SKM-1 treated with dmso at 0.1 percent for 144 hours (cell line): ENCODE measurements around the gene CCN2.

ENCODE experiments used
- DNase-seq: peaks from one replicate; lab custom pipeline; 2025; ENCODE audit not compliant: unreplicated experiment; lab: John Stamatoyannopoulos, UW

The CCN2 gene

DNA sequence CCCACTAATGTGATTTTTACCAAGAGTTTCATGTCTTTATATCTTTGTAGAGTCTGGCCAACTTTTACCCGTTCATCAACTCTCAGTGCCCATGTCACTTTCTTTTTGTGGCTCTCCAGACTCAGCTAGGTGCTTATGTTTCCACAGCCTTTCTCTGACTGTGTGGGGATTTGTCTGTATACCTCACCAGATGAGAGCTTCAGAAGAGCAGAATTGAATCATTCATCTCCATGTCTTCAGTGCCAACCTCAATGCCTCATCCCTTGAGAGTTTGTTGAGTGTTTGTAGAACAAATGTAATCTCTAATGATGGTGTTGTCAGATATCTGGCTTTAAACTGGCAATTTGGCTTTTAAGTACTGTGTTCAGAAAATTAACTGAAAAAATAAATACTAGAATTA lies 16.8 kb upstream of the CCN2 start:
- DNase-seq: no peak

GRCh38 chr6:131966443-131966842 lies 15.3 kb upstream of the CCN2 start:
- DNase-seq: peak; percentile 90

DNA sequence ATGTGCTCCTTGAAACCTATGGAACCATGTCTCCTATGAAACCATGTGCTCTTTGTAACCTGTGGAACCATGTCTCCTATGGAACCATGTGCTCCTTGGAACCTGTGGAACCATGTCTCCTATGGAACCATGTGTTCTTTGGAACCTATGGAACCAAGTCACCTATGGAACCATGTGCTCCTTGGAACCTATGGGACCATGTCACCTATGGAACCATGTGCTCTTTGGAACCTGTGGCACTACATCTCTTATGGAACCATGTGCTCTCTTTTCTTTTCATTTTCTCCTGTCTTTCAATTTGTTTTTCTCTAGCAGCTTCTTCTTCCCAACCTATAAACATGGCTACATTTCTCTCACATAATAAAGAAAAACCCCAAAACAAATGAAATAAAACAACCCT lies 11.9 kb upstream of the CCN2 start:
- DNase-seq: no peak

GRCh38 chr6:131960371-131961133 lies 9.4 kb upstream of the CCN2 start:
- no peak for DNase-seq

- no peak for DNase-seq
These were observed 7.6 kb upstream of the CCN2 start for GRCh38 chr6:131958542-131959470.

DNA sequence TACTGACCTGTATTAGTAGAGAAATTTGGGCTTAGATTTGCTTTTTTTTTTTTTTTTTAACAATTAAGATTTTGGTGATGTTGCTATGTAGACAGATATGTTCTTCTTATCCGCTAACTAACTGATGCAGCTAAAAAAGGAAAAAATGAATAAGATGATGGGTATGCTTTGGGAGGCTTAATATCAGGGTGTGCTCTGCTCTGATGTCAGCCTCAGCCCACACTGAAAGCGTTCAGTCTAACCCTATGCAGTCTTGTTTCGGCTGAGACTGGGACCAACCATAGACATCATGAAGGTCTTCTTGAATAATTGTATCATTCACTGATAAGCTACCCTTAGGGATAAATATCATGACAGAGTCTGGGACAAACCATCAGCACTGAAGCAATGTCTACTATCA lies 6.9 kb upstream of the CCN2 start:
- no peak for DNase-seq

GRCh38 chr6:131955876-131956275 lies 4.7 kb upstream of the CCN2 start:
- DNase-seq: no peak

DNA sequence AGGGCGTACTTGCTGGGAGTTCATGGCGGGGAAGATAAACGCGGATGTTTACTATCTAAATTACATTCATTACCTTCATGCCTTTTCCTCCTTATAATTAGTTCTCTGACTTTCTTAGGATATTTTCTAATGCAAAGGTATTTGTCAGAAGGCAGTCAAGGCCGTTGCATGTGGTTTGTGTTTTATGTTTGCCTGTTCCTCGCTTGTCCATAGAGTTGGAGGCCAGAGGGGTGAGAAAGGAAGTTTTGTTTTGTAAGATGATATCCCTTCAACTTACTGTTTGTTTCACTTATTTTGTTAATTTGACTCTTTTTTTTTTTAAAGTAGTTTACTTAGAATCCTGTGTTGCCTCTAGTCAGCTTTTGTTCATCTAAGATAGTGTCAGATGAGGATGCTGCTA lies 4.0 kb upstream of the CCN2 start:
- DNase-seq: no peak

DNA sequence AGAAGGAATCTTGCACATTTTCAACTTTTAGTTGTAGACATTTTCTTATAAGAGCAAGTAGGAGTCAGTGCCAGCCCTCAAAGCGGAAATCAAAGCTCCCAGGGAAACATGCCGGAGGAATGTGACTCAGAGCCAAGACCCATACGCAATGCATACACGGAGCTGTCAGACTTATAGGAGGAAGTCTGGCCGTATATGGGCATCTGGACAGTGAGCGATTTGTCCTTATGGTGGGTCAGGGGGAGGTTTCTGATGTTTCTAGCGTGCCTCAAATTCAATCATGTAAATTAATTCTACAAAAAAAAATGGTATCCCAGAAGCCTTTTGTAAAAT lies 3.6 kb upstream of the CCN2 start:
- DNase-seq: no peak

DNA sequence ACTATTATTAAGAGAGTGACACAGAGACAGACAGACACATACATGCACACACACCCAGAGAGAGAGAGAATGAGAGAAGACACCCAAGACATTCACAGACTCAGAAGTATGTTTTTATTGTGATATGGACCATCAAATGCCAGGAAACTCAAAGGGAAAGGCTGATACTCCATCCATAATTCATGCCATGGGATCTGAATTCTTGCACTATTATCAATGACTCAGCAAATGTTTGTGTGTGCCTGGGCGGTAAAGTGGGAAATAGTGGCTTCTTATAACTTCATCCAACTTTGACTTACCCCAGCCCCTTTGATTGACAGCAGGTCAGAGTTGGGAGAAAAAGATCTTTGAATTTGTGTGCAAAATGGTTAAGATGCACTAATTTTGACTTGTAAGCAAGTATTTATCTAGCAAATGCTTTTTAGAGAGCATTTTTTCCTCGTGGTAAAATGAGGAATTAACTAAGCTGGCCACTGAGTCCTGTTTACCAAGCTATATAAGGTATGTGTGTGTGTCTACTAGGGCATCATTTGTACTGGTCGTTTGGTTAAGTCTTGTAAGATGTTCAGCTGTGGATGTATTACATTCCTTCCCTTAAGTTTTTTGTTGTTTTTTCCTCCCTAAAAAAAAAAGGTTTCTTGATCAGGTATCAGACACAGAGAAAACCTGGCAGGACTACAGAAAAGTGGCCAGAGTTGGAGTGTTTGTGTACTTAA lies 3.0 kb upstream of the CCN2 start:
- DNase-seq: no peak

DNA sequence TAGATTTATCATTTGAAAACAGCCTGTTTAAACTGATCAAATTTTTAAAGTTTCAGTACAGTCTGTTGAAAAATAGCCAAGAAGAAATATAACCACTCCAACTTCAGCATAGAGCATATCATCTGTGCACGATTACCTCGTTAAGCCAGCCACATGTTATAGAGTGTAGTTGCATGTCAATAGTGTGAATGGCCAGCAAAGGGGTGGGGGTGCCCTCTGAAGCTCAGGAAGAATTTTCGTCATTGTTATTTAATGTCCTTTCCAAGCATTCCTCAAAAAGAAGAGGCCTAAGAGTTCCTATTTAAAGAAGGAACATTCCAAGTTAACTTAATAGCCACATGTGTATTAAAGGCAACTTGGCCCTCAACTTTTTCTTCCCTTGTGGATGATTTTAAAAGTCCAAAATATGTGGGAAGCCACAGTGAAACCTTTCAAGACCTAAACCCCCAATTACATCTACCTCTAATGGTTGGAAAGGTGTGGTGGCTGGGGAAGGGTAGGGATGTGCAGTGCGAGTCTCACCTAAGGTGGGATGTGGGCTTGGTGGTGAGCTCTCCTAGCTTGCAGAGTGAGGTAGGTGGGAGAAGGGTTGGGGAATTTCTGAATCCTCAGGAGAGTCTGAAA lies 1.8 kb upstream of the CCN2 start:
- DNase-seq: no peak

DNA sequence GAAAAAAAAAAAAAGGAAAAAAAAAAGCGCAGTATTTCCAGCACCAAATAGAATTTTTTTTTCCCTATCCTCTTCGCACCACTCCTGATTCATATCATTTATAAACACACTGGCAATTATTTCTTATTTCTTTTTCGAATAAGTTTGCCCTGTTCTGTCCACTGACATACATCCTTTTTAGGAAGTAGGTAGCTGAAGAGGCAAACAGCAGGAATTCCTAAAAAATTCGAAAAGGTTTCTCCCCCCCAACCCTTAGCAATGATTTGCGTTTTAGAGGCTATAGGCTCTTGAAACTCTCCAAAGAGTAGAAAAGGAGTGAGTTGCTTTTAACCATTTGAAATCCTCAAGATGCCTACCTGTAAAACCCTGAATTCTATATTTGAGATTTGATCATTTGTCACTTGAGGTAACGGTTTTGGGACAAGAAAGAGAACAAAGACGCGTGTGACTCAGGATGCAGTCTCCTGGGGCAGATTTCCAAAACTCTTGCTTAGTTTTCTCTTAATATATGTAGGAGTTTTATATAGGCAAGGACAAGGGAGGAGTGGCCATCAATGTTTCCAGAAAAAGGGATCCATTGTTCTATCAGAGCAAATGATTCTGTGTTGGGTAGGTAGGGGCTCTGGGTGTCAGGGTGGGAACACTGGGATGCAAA lies 531 bp upstream of the CCN2 start:
- DNase-seq: no peak

DNA sequence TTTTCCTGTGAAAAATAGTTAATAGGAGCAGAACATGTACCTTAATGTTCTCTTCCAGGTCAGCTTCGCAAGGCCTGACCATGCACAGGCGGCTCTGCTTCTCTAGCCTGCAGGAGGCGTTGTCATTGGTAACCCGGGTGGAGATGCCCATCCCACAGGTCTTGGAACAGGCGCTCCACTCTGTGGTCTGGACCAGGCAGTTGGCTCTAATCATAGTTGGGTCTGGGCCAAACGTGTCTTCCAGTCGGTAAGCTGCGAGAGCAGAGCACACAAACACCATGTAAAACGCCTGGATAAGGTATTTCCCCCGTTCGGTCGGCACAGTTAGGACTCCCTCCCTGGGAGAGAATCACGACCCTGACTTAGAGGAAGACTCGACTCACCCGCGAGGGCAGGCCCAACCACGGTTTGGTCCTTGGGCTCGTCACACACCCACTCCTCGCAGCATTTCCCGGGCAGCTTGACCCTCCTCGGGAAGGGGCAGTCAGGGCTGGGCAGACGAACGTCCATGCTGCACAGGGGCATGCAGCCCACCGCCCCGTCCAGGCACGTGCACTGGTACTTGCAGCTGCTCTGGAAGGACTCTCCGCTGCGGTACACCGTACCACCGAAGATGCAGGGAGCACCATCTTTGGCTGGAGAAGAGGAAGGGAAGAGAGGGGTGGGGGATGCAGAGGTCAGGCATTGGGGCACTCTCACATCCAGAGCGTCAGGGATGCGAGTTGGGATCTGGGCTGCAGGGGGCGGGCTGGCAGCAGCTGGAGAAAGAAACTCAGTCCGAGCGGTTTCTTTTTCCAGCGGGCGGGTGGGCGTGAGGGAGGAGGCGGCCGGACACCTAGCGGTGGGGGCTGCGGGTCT lies 1.0 kb downstream of the CCN2 start:
- peak; percentile 25 for DNase-seq

- no peak for DNase-seq
These were observed 1.6 kb downstream of the CCN2 start for GRCh38 chr6:131949620-131949908.

GRCh38 chr6:131948692-131949619 lies 2.2 kb downstream of the CCN2 start:
- no peak for DNase-seq

DNA sequence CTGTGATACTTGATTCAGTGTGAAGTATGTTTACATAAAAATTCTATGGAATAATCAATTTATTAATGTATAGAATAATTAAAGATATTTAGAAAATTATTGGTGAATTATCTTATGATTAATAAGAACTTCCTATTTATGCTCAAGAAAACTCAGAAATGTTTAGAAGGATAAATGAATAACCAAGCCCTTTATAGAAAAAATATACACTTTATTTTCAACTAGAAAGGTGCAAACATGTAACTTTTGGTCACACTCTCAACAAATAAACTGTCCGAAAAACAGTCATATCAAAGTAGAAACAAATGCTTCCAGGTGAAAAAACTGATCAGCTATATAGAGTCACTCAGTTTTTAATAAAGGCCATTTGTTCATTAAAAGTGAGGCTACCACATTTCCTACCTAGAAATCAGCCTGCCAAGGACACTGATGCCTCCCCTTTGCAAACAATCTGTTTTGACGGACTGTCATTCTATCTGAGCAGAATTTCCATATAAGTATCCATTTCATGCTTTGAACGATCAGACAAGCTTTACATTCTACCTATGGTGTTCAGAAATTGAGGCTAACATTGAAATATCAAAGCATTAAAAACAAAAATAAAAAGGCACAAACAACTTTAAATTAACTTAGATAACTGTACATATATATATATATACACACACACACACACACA lies 3.0 kb downstream of the CCN2 start:
- no peak for DNase-seq

DNA sequence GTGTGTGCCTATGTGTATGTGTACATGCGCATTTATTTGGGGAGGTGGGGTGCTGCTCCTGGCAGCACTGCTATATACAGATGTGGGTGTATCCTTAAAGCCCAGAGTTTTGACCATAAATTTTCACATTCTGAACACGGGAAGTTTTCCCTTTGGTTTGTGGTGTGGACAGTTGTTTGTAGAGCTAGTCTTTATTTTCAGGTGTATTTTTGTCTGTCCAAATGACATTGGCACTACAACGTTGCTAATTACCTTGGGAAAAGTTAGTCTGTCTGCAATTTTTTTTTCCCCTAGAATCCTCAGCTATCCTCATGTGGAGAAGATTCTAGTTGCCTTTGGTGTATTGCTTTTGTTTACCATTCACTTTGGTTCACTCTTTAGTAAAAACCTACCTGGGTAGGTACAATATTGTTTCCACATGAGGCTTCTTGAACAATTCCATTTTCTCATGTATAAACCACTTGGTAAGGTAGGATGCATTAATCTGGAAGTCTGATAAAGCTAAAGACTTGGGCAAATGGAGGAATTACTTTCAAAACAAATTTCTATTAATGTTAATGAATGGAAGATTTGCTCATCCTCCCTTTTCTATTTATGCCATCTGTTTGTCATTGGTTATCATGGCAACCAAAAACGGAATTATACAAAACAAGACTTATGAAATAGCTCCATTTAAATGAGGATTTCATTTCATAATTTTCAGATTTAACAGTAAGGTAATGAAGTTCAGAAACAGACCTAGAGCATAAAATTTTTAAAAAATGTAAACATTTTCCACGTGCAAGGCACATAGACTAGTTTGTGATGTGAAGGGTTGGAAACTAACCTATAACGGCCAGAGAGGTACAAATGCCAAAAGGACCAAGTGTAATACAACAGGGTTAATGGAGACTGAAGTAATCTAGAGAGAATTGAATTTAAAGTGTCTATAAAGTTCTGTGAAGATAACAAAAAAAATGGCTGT lies 3.9 kb downstream of the CCN2 start:
- no peak for DNase-seq
